Activated CD8-positive, alpha-beta memory T cell treated with anti-CD3 and anti-CD28 coated beads for 1 hour (primary cell): ENCODE data around the gene ANKRD7.
"Not testable (repeated sequence)": the region's sequence is repeated elsewhere in the genome, so short reads cannot be mapped to it uniquely, and the experiment has no call there.

Experiments
- DNase-seq, 2 donors: peaks; one replicate each; pipeline ENCODE4 v3.0.0-alpha.2; 2020; ENCODE audit warnings: low read depth in 1 of 2; ENCODE audit errors: extremely low read depth in 1 of 2

The ANKRD7 gene

GRCh38 chr7:118233799-118234198 lies 9.3 kb downstream of the ANKRD7 start:
- no peak for DNase-seq

GRCh38 chr7:118239014-118239413 lies 14.5 kb downstream of the ANKRD7 start:
- DNase-seq = no peak

- DNase-seq = not testable (repeated sequence)
Observed at GRCh38 chr7:118240320-118240719, 15.8 kb downstream of the ANKRD7 start.

- no peak for DNase-seq
Observed at GRCh38 chr7:118243695-118244094, 19.2 kb downstream of the ANKRD7 start.

- no peak for DNase-seq
Observed at GRCh38 chr7:118245267-118246040, 20.9 kb downstream of the ANKRD7 start.

- DNase-seq = no peak
Observed at GRCh38 chr7:118250860-118251494, 26.5 kb downstream of the ANKRD7 start.

- DNase-seq = no peak
Observed at GRCh38 chr7:118252087-118252486, 27.6 kb downstream of the ANKRD7 start.

GRCh38 chr7:118259115-118259514 lies 34.6 kb downstream of the ANKRD7 start:
- no peak for DNase-seq

GRCh38 chr7:118264836-118265235 lies 40.3 kb downstream of the ANKRD7 start:
- DNase-seq = no peak

- DNase-seq = no peak
Observed at GRCh38 chr7:118280319-118281012, 56.0 kb downstream of the ANKRD7 start.

GRCh38 chr7:118281196-118281595 lies 56.7 kb downstream of the ANKRD7 start:
- no peak for DNase-seq

- no peak for DNase-seq
Observed at GRCh38 chr7:118285358-118285757, 60.9 kb downstream of the ANKRD7 start.

GRCh38 chr7:118286131-118286530 lies 61.6 kb downstream of the ANKRD7 start:
- no peak for DNase-seq

- DNase-seq = no peak
Observed at GRCh38 chr7:118288098-118288497, 63.6 kb downstream of the ANKRD7 start.

- DNase-seq = no peak
Observed at GRCh38 chr7:118289476-118289875, 65.0 kb downstream of the ANKRD7 start.
